HG02571 (cell line): ENCODE results near the gene NBL1.

Experiments
- ATAC-seq: cut with Tn5 transposase; IDR thresholded peaks from one replicate; pipeline ENCODE4 v1.9.1; 2021; ENCODE audit warnings: mild to moderate bottlenecking, moderate library complexity; ENCODE audit not compliant: unreplicated experiment

NBL1 gene

GRCh38 chr1:19665496-19666465 is 21.7 kb downstream of the NBL1 start:
- ATAC-seq, result no peak

- ATAC-seq, result no peak
Measured at GRCh38 chr1:19668888-19669287, 24.8 kb downstream of the NBL1 start.

- no peak for ATAC-seq
Measured at GRCh38 chr1:19670787-19671186, 26.7 kb downstream of the NBL1 start.

- no peak for ATAC-seq
Measured at GRCh38 chr1:19672237-19672636, 28.1 kb downstream of the NBL1 start.

DNA sequence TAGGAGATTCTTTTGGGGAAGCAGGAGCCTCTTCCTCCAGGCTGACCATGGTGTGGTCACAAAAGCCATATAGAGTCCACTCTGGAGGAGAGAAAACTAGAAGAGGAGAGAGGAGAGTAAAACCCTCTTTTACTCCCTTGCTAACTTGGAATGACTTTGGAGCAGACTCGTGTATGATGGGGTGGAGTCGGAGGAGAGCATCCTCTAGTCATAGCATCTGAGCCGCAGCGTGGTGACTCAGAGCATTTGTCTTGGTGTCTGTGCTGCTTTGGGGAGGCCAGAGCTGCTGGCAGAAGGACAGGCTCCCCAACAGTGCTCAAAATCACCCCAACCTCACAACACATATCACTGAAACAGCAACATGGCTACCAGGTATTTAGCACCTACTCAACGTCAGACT is 31.7 kb downstream of the NBL1 start:
- ATAC-seq, result no peak

GRCh38 chr1:19676438-19676922 is 32.4 kb downstream of the NBL1 start:
- no peak for ATAC-seq

GRCh38 chr1:19678493-19678892 is 34.4 kb downstream of the NBL1 start:
- ATAC-seq, result no peak

GRCh38 chr1:19678931-19679453 is 34.9 kb downstream of the NBL1 start:
- ATAC-seq, result no peak

DNA sequence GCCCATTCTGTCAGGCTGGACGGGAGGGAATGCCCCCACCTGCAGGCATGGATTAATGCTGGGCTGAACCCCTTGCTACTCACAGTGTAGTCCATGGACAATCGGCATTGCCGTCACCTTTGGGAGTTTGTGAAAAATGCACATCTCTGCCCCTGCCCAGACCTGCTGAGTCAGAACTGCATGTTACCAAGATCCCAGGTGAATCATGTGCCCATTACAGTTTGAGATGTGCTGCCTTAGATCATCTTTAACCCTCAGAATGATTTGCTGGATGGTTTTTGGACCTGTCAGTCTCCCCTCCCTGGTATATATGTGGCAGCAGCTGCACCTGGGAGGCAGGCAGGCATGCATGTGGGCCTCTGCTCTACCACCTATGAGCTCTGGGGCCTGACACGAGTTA is 35.6 kb downstream of the NBL1 start:
- ATAC-seq, result no peak

- no peak for ATAC-seq
Measured at GRCh38 chr1:19680644-19681043, 36.5 kb downstream of the NBL1 start.

- no peak for ATAC-seq
Measured at GRCh38 chr1:19682257-19682656, 38.1 kb downstream of the NBL1 start.

DNA sequence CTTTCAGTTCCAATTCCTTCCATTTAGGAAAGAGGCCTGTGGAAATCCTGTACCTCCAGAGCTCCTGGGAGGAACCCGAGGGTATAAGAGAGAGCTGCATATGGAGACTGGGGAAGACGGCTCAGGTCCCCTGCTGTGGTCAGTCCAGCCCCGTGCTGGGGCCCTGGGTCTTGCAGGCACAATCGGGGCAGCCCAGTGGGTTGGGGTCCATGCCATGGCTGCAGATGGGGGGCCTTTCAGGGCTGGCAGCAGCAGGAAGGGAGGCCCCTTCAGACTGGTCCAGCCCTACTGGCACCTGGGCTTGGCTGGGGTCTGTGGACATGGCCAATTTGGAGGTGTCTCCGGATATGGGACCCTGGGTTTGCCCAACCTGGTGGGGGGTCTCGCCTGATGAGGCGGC is 38.8 kb downstream of the NBL1 start:
- no peak for ATAC-seq

GRCh38 chr1:19683351-19683750 is 39.2 kb downstream of the NBL1 start:
- no peak for ATAC-seq

GRCh38 chr1:19684677-19685076 is 40.6 kb downstream of the NBL1 start:
- no peak for ATAC-seq

DNA sequence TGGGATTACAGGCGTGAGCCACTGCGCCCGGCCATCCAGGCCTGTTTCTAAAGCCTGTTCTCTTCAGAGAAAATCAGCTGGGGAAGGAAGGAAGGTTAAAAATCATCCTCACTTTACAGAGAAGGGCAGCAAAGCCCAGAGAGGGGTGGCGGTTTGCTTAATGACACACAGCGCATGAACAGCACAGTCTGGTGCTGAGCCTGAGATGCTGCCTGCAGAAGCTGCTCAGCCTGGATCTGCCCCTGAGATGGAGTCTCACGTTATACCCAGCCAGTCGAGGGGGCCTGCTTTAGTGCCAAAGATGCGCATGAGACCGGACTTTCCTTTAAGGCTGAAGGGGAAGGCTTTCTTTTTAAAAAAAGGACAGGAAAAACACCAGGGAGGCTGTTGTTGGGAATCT is 41.9 kb downstream of the NBL1 start:
- ATAC-seq, result no peak

- no peak for ATAC-seq
Measured at GRCh38 chr1:19687414-19687813, 43.3 kb downstream of the NBL1 start.

GRCh38 chr1:19688041-19688842 is 44.1 kb downstream of the NBL1 start:
- ATAC-seq, result no peak

DNA sequence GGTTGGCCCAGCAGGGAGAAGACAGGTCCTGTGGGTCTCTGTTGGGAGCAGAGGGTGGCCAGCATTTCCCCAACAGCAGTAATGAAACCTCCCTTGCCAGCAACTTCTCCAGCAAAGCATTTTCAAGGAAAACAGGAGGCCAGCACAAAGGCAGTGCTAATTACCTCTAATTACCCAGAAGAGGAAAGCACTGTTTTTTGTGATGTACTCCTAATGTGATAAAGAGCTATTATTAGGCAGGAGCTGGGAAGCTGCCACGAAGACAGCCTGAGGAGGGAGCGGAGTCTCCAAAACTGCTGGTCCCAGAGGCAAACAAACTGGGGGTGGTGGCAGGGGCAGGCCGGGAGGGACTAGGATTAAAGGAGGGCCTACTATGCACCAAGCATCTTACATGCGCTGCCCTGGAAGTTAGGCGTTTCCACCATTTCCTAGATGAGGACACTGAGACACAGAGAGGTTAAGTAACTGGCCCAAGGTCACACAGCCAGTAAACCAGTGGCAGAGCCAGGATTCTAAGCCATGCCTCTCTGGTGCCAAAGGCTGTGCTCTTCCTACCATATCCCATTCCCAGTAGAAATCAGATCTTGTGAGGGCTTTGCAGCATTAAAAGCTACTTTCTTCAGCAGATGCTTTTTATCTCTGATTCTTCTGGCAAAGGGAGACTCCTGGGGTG is 45.1 kb downstream of the NBL1 start:
- no peak for ATAC-seq

DNA sequence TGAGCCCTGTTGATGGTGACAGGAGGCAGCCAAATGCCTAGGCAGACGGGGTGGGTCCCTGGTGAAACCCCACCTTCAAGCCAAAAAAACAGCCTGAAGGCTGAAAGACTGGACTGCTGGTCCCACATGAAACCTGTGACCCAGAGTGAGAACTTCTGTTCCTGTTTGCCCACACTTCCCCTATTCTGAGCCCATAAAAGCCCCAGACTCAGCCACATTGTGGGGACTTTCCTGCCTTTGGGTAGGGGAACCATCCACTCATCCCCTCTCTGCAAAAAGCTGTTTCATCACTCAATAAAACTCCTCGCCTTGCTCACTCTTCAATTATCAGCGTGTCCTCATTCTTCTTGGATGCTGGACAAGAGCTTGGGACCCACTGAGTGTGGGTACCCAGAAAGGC is 45.7 kb downstream of the NBL1 start:
- no peak for ATAC-seq

DNA sequence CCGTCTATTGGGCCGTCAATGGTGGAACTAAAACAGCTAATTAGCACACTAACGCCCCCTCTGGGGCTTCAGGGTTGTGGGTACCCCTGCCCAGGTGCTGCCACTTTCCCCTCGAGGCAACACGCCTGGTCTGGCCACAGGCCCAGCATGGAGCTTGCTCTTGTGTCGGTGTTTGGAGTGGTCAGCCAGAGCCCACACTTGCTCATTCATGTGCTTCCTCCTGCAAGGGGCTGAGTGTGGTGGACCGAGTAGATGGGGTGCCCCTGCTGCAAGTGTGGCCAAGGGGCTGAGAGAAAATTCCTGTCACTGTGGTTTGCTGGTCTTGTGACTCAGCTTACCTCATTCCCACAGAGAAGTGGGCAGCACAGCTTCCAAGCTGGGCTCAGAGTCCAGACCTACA is 46.2 kb downstream of the NBL1 start:
- ATAC-seq, result no peak

GRCh38 chr1:19694298-19694697 is 50.2 kb downstream of the NBL1 start:
- ATAC-seq, result no peak
